ENCODE results near the gene IGSF9. TPM values are rescaled to one million over a fixed set of nuclear protein-coding genes. Genes with fewer than 3 reads are reported as not detected.

The IGSF9 gene
- polyA plus RNA-seq, 1 donor from 2014 or later: 11.8 TPM

DNA sequence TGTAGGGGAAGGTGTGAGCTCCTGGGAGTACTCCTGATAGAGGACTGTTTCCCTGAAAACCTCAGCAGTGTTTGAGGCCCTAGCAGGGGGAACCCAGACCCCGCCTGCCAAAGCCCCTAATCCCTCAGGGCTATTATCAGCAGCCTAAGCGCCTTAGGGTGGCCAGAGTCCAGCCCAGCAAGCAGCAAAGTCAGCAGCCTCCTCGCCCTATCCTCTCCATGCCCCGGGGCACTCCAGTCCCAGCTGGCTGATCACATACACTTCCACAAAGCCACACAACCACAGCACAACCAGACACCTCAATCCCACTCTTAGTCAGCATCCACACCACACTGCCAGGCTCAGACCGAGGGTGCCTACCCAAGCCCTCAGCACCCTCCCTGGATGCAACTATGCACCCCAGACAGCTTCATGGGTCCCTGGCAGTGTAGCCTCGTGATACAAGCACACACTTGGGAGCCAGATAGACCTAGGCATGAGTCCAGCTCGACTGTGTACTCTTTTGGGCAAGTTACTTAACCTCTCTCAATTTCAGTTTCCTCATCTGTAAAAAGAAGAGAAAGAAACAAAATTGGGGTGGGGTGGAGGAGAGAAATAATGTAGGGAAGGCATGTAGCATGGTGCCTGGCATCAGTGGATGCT is 7.1 kb downstream of the IGSF9 start:
- TF ChIP-seq, protein P1, sequence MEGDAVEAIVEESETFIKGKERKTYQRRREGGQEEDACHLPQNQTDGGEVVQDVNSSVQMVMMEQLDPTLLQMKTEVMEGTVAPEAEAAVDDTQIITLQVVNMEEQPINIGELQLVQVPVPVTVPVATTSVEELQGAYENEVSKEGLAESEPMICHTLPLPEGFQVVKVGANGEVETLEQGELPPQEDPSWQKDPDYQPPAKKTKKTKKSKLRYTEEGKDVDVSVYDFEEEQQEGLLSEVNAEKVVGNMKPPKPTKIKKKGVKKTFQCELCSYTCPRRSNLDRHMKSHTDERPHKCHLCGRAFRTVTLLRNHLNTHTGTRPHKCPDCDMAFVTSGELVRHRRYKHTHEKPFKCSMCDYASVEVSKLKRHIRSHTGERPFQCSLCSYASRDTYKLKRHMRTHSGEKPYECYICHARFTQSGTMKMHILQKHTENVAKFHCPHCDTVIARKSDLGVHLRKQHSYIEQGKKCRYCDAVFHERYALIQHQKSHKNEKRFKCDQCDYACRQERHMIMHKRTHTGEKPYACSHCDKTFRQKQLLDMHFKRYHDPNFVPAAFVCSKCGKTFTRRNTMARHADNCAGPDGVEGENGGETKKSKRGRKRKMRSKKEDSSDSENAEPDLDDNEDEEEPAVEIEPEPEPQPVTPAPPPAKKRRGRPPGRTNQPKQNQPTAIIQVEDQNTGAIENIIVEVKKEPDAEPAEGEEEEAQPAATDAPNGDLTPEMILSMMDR (IDR thresholded peaks at IDR 0.05; ENCODE audit: poor library complexity, severe bottlenecking): no peak
- TF ChIP-seq SMC3 (conservative IDR thresholded peaks at IDR 0.05; ENCODE audit: poor library complexity) (no peak), EZH2 (IDR thresholded peaks at IDR 0.05; ENCODE audit: borderline replicate concordance, insufficient read depth, low read length, poor library complexity, severe bottlenecking) (no peak), POLR2AphosphoS5 (IDR thresholded peaks at IDR 0.05) (no peak), MXI1 (conservative IDR thresholded peaks at IDR 0.05; ENCODE audit: poor library complexity, severe bottlenecking) (no peak), TAF1 (IDR thresholded peaks at IDR 0.05; ENCODE audit: low read depth) (no peak)
- TF ChIP-seq, protein P2, sequence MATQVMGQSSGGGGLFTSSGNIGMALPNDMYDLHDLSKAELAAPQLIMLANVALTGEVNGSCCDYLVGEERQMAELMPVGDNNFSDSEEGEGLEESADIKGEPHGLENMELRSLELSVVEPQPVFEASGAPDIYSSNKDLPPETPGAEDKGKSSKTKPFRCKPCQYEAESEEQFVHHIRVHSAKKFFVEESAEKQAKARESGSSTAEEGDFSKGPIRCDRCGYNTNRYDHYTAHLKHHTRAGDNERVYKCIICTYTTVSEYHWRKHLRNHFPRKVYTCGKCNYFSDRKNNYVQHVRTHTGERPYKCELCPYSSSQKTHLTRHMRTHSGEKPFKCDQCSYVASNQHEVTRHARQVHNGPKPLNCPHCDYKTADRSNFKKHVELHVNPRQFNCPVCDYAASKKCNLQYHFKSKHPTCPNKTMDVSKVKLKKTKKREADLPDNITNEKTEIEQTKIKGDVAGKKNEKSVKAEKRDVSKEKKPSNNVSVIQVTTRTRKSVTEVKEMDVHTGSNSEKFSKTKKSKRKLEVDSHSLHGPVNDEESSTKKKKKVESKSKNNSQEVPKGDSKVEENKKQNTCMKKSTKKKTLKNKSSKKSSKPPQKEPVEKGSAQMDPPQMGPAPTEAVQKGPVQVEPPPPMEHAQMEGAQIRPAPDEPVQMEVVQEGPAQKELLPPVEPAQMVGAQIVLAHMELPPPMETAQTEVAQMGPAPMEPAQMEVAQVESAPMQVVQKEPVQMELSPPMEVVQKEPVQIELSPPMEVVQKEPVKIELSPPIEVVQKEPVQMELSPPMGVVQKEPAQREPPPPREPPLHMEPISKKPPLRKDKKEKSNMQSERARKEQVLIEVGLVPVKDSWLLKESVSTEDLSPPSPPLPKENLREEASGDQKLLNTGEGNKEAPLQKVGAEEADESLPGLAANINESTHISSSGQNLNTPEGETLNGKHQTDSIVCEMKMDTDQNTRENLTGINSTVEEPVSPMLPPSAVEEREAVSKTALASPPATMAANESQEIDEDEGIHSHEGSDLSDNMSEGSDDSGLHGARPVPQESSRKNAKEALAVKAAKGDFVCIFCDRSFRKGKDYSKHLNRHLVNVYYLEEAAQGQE (IDR thresholded peaks at IDR 0.05; ENCODE audit: borderline replicate concordance): no peak
- H3K27me3 ChIP-seq (ENCODE audit: insufficient read depth, low read depth, low read length): no peaks in the 10 kb centered on the region
- H3K4me3 ChIP-seq (ENCODE audit: low read length): no peak overlapping the region
- no peaks in the 10 kb centered on the region for H3K36me3 ChIP-seq (ENCODE audit: insufficient read depth, low read length)
- no peak overlapping the region for H3K4me2 ChIP-seq (ENCODE audit: low read length)
- H4K20me1 ChIP-seq (ENCODE audit: insufficient read depth): no peaks in the 10 kb centered on the region
- no peak overlapping the region for H2AFZ ChIP-seq (ENCODE audit: low read depth, low read length)
- no peaks in the 10 kb centered on the region for H3K9me3 ChIP-seq (ENCODE audit: low read length)
- H3F3A ChIP-seq (ENCODE audit: insufficient read depth, low read length, poor library complexity, severe bottlenecking): no peaks in the 10 kb centered on the region
- H3K9ac ChIP-seq (ENCODE audit: low read length): no peak overlapping the region
- peaks cover 2% of the 10 kb centered on the region for H3K79me2 ChIP-seq (replicated peaks; ENCODE audit: insufficient read depth, low read length)
- H3K27ac ChIP-seq (ENCODE audit: low read length): no peak overlapping the region
- H3K9me2 ChIP-seq (ENCODE audit: insufficient read depth, low read length): no peaks in the 10 kb centered on the region

DNA sequence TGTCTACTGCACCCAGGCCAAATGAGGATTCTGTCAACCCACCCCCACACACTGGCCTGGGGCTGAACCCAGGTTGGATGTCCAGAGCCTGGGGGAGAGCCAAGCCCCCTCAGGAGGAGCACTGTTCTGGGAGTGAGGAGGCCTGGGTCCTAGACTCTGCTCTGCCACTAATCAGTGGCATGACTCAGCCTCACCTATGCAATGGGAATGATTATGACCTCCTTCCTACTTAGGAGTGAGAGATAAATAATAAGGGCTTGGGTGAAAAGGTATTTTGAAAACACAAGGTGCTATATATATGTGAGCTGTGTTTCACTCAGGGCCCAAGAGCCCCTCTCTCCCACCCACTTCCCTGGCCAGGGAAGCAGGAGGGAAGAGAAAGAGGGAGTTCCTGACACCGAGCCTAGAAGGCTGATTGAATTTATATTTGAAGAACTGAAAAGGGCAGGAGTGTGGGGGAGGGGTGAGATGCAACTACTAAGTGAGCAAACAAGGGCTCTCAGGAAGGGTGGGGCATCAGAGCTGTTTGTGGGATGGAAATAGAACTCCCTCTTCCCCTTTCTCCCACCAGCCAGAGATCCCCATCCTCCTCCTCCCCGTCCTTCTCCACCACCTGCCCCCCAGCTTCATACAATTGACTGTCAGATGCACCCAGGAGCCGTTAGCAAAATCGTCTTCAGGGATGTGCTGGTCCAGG is 8.2 kb downstream of the IGSF9 start:
- H3K27ac ChIP-seq (ENCODE audit: low read length): no peak overlapping the region

More for the DNA sequence above, 8.2 kb downstream of the IGSF9 start:
- Histone ChIP-seq H3K79me2 (replicated peaks; ENCODE audit: insufficient read depth, low read length) (no peaks in the 10 kb centered on the region), H2AFZ (ENCODE audit: low read depth, low read length) (no peak overlapping the region), H3K4me2 (ENCODE audit: low read length) (no peak overlapping the region), H3K9me2 (ENCODE audit: insufficient read depth, low read length) (no peaks in the 10 kb centered on the region), H4K20me1 (ENCODE audit: insufficient read depth) (no peaks in the 10 kb centered on the region), H3K4me3 (ENCODE audit: low read length) (no peak overlapping the region), H3K36me3 (ENCODE audit: insufficient read depth, low read length) (no peaks in the 10 kb centered on the region), H3F3A (ENCODE audit: insufficient read depth, low read length, poor library complexity, severe bottlenecking) (no peaks in the 10 kb centered on the region), H3K9ac (ENCODE audit: low read length) (no peak overlapping the region), H3K9me3 (ENCODE audit: low read length) (no peaks in the 10 kb centered on the region), H3K27me3 (ENCODE audit: insufficient read depth, low read depth, low read length) (no peaks in the 10 kb centered on the region)
- TF ChIP-seq MXI1 (conservative IDR thresholded peaks at IDR 0.05; ENCODE audit: poor library complexity, severe bottlenecking): no peak
- TF ChIP-seq, protein P2 (IDR thresholded peaks at IDR 0.05; ENCODE audit: borderline replicate concordance): no peak
- TF ChIP-seq EP300 (conservative IDR thresholded peaks at IDR 0.05; ENCODE audit: poor library complexity, severe bottlenecking): no peak

All from neural cell (in vitro differentiated cells).